SJCRH30 (cell line): Measurements from ENCODE around the gene LRRTM4. TPM values are rescaled to one million over a fixed set of nuclear protein-coding genes. Genes with fewer than 3 reads are reported as not detected.
"Not testable (repeated sequence)": the region's sequence is repeated elsewhere in the genome, so short reads cannot be mapped to it uniquely, and the experiment has no call there.

ENCODE experiments used
- DNase-seq, 2 experiments: peaks; one replicate each; pipeline ENCODE4 v3.0.0-alpha.2; 2015 to 2020
- H3K27ac ChIP-seq: fragments of 250-450 bp; sonication (Bioruptor Pico); 2 replicates; pipeline ENCODE4 v1.5.1; 2020; ENCODE audit warnings: mild to moderate bottlenecking, moderate library complexity
- H3K27me3 ChIP-seq: fragments of 250-450 bp; sonication (Bioruptor Pico); 2 replicates; pipeline ENCODE4 v1.5.1; 2020; ENCODE audit warnings: mild to moderate bottlenecking, moderate library complexity
- H3K36me3 ChIP-seq: fragments of 250-450 bp; sonication (Bioruptor Pico); 2 replicates; pipeline ENCODE4 v1.5.1; 2020; ENCODE audit warnings: mild to moderate bottlenecking, moderate library complexity
- H3K4me1 ChIP-seq: fragments of 250-450 bp; sonication (Bioruptor Pico); 2 replicates; pipeline ENCODE4 v1.5.1; 2020; ENCODE audit warnings: mild to moderate bottlenecking, moderate library complexity
- H3K4me3 ChIP-seq: fragments of 250-450 bp; sonication (Bioruptor Pico); 2 replicates; pipeline ENCODE4 v1.5.1; 2020; ENCODE audit warnings: mild to moderate bottlenecking, moderate library complexity
- H3K9me3 ChIP-seq: fragments of 250-450 bp; sonication (Bioruptor Pico); replicated peaks from 2 replicates; pipeline ENCODE4 v1.5.1; 2020; ENCODE audit warnings: mild to moderate bottlenecking, moderate library complexity
- total RNA-seq: library from RNA; depleted of rRNA; stranded (reverse); fragments of >200 nt; shearing (Covaris generic); gene quantifications from 2 replicates; pipeline ENCODE4 v1.2.3, GENCODE V29; 2014

LRRTM4 gene
- total RNA-seq, 1 experiment from 2014 or later, result not detected

- Histone ChIP-seq H3K27ac (no peak overlapping the region), H3K4me3 (no peak overlapping the region), H3K36me3 (no peaks in the 10 kb centered on the region), H3K9me3 (no peaks in the 10 kb centered on the region), H3K27me3 (no peaks in the 10 kb centered on the region), H3K4me1 (no peaks in the 10 kb centered on the region; the same call in 1 of the 2 replicates)
- no peak for DNase-seq
Measured at GRCh38 chr2:76711490-76711889, 810.7 kb downstream of the LRRTM4 start.

DNA sequence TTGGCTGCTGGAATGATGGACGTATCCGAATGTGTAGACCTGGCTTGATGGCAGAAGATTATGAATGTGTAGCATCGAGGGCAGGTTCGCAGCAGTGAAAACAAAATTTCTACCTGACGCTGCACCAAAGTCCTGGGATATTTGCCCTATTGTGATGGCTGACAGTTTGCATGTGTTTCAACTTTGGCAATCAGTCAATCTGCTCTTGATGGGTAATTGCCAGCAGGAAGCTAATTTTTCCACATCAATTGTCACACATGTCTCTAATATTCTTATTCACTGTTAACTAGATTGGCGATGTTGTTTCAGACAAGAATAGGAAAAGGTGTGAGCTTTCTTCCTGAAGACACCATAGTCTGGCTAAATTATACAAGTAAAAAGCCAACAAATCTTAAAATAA, 821.3 kb downstream of the LRRTM4 start:
- Histone ChIP-seq H3K9me3 (no peaks in the 10 kb centered on the region), H3K36me3 (no peaks in the 10 kb centered on the region), H3K4me1 (no peaks in the 10 kb centered on the region), H3K27me3 (no peaks in the 10 kb centered on the region), H3K27ac (no peak overlapping the region), H3K4me3 (no peak overlapping the region)
- DNase-seq, result no peak

- H3K4me1 ChIP-seq, H3K27me3 ChIP-seq, H3K4me3 ChIP-seq, H3K36me3 ChIP-seq, H3K27ac ChIP-seq, H3K9me3 ChIP-seq, DNase-seq: not testable (repeated sequence)
Measured at GRCh38 chr2:76697998-76698713, 824.0 kb downstream of the LRRTM4 start.
